H7 (cell line): ENCODE data around the gene GLRA3. TPM values are rescaled to one million over a fixed set of nuclear protein-coding genes. Genes with fewer than 3 reads are reported as not detected.
A peak's percentile ranks its signal among the peaks of the same experiment; 100 is the strongest.

ENCODE experiments used
- DNase-seq: peaks from one replicate; pipeline ENCODE4 v3.0.0; 2012
- H3K27me3 ChIP-seq: 2 replicates; pipeline ENCODE4 v1.6.0; 2011; ENCODE audit warnings: mild to moderate bottlenecking, low read length; ENCODE audit not compliant: control insufficient read depth, insufficient read depth
- H3K36me3 ChIP-seq: replicated peaks from 2 replicates; pipeline ENCODE4 v1.5.1; 2011; ENCODE audit warnings: low read length; ENCODE audit not compliant: control insufficient read depth, insufficient read depth
- H3K4me3 ChIP-seq: 2 replicates; pipeline ENCODE4 v1.5.1; 2011; ENCODE audit warnings: low read depth, mild to moderate bottlenecking, control low read depth, low read length, moderate library complexity; ENCODE audit not compliant: insufficient read depth
- total RNA-seq: library from RNA; depleted of rRNA; stranded (reverse); fragments of >200 nt; shearing (Covaris generic); gene quantifications from 2 replicates; pipeline ENCODE4 v1.2.3, GENCODE V29; 2014

Gene GLRA3
- total RNA-seq, 1 experiment from 2014 or later = 0.28 TPM

GRCh38 chr4:174775366-174775765, 53.7 kb downstream of the GLRA3 start:
- DNase-seq = no peak
- no peaks in the 10 kb centered on the region for H3K27me3 ChIP-seq
- no peaks in the 10 kb centered on the region for H3K36me3 ChIP-seq
- H3K4me3 ChIP-seq = no peak overlapping the region

- no peaks in the 10 kb centered on the region for H3K36me3 ChIP-seq
- DNase-seq = peak; percentile 15
- H3K27me3 ChIP-seq = no peaks in the 10 kb centered on the region
- H3K4me3 ChIP-seq = no peak overlapping the region
Measured at GRCh38 chr4:174764105-174764729, 64.8 kb downstream of the GLRA3 start.

GRCh38 chr4:174763454-174764104, 65.5 kb downstream of the GLRA3 start:
- no peak for DNase-seq

GRCh38 chr4:174761451-174761850, 67.6 kb downstream of the GLRA3 start:
- DNase-seq = no peak
- Histone ChIP-seq H3K4me3 (no peak overlapping the region), H3K36me3 (no peaks in the 10 kb centered on the region)

More at GRCh38 chr4:174763454-174764104, 65.5 kb downstream of the GLRA3 start:
- Histone ChIP-seq H3K4me3 (no peak overlapping the region), H3K36me3 (no peaks in the 10 kb centered on the region), H3K27me3 (no peaks in the 10 kb centered on the region)

DNA sequence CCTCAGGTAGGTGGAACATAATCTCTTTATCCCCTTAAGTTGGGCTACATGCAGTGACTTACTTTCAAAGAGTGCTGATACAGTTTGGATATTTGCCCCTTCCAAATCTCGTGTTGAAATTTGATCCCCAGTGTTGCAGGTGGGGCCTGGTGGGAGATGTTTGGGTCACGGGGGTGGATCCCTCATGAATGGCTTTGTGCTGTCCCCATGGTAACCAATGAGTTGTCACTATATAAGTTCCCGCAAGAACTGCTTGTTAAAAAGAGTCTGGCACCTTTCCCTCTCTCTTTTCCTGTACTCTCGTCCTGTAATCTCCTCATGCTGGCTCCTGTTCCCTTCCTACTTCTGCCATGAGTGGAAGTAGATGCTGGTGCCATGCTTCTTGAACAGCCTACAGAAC, 71.3 kb downstream of the GLRA3 start:
- no peaks in the 10 kb centered on the region for H3K27me3 ChIP-seq
- no peak for DNase-seq
- no peak overlapping the region for H3K4me3 ChIP-seq
- H3K36me3 ChIP-seq = no peaks in the 10 kb centered on the region

More at GRCh38 chr4:174761451-174761850, 67.6 kb downstream of the GLRA3 start:
- H3K27me3 ChIP-seq = no peaks in the 10 kb centered on the region

DNA sequence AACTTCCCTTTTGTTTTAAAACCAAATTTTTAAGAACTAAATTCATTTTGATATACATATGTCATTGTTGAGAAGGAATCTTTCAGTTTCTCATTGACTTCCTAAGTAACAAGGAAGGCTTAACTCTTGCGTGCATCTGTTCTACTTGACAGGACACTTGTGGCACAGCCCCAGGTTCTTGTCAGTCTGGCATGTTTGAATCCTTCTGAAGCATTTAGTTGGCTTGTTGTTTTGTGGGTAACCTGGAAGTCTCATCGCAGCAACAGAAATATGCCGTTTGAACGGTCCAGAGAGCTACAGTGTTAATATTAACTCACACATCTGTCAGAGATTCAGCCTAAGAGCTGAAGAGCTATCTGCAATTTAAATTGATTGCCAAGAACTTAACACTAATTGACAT, 76.0 kb downstream of the GLRA3 start:
- Histone ChIP-seq H3K27me3 (no peaks in the 10 kb centered on the region), H3K4me3 (no peak overlapping the region), H3K36me3 (no peaks in the 10 kb centered on the region)
- no peak for DNase-seq

DNA sequence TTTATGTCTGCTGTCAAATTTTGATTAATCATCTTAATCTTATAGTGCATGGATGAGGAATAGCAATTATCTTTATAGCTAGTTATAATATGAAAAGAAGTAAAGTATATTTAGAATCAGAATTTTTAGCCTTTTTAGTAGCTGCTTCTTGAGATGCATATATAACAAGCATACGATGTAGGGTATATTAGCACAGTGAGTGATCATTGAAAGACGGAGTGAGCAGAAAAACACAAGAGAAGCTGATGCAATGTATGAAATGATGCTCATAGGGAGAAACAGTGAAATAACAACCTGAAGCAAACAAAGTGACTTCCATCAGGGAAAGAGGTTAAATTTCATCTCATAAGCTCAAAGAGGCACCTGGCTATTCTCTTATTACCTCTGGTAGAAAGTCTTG, 77.0 kb downstream of the GLRA3 start:
- no peak for DNase-seq
- H3K4me3 ChIP-seq = no peak overlapping the region
- H3K27me3 ChIP-seq = no peaks in the 10 kb centered on the region
- no peaks in the 10 kb centered on the region for H3K36me3 ChIP-seq

- H3K27me3 ChIP-seq = no peaks in the 10 kb centered on the region
- DNase-seq = no peak
- H3K4me3 ChIP-seq = no peak overlapping the region
- H3K36me3 ChIP-seq = no peaks in the 10 kb centered on the region
Measured at GRCh38 chr4:174749091-174749490, 80.0 kb downstream of the GLRA3 start.

DNA sequence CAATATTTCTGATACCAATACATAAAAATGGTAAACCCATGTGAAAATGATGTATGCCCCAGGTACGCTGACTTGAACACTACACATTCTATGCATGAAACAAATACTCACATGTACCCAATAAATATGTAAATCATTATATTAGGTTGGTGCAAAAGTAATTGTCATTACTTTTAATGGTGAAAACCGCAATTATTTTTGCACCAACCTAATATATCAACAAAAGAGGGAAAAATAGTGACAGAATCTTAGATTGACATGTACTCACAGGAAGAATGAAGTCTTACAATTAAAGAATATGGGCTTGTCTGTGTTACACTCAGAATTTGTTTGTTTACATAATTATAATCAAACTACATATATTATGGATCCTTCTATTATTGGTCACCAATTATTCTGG, 82.3 kb downstream of the GLRA3 start:
- Histone ChIP-seq H3K4me3 (no peak overlapping the region), H3K27me3 (no peaks in the 10 kb centered on the region), H3K36me3 (no peaks in the 10 kb centered on the region)
- DNase-seq = no peak

DNA sequence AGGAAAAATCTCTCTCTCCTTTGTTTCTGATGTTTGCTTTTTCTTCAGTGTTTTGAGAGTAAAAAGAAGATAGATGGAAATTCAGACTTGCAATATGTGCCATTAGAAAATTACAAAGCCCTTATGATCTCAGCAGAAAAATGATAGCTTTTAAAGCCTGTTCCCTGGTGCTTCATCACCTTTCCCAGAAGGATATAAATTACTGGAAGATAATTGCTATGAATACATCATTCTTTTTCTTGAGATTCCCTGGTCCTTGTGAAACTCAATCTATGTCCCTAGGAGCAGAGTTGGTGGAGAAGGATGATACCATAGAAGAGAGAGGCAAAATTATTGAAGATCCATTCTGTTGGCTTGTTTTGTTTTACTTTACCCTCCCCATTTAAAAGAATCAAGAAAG, 86.5 kb downstream of the GLRA3 start:
- Histone ChIP-seq H3K36me3 (no peaks in the 10 kb centered on the region), H3K4me3 (no peak overlapping the region), H3K27me3 (no peaks in the 10 kb centered on the region)
- DNase-seq = no peak

- Histone ChIP-seq H3K36me3 (no peaks in the 10 kb centered on the region), H3K4me3 (no peak overlapping the region), H3K27me3 (no peaks in the 10 kb centered on the region)
- no peak for DNase-seq
Measured at GRCh38 chr4:174739576-174739975, 89.5 kb downstream of the GLRA3 start.

DNA sequence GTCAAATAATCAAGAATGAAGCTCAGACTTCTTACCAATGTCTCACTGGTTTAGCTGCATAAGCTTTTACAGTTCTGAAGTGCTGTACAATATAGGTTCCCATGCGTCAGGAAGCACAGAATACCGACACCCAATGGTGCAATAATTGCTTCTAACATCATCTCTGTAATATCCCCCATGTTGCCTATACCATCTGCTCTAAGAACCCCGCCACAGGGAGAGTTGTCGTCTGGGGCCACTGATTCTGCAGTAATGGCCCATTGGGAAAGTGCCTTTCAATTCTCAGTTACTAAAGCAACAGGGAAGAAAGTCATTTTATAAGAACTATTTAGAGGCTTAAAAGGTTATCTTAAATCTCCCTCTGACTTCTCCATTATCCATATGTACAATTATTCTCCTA, 94.9 kb downstream of the GLRA3 start:
- no peak overlapping the region for H3K4me3 ChIP-seq
- no peak for DNase-seq
- no peaks in the 10 kb centered on the region for H3K27me3 ChIP-seq
- H3K36me3 ChIP-seq = no peaks in the 10 kb centered on the region

DNA sequence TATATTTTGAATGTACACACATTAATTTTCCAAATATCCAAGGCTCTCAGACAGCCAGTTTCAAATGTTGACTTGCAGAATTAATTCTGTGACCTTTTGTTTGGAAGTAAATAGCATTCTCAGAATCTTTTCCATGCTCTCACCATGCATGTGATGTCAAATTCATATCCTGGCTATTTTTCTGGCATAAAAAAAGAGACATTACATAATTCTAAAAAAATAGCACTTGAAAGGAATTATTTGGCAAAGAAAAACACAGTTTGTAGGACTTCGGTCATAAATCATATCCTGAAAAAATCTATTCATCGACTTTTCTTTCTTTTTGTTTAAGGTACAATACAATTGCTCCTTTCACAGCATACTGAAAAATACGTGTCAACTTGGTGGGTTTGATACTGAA, 111.2 kb downstream of the GLRA3 start:
- H3K4me3 ChIP-seq = no peak overlapping the region
- H3K27me3 ChIP-seq = no peaks in the 10 kb centered on the region
- no peak for DNase-seq

DNA sequence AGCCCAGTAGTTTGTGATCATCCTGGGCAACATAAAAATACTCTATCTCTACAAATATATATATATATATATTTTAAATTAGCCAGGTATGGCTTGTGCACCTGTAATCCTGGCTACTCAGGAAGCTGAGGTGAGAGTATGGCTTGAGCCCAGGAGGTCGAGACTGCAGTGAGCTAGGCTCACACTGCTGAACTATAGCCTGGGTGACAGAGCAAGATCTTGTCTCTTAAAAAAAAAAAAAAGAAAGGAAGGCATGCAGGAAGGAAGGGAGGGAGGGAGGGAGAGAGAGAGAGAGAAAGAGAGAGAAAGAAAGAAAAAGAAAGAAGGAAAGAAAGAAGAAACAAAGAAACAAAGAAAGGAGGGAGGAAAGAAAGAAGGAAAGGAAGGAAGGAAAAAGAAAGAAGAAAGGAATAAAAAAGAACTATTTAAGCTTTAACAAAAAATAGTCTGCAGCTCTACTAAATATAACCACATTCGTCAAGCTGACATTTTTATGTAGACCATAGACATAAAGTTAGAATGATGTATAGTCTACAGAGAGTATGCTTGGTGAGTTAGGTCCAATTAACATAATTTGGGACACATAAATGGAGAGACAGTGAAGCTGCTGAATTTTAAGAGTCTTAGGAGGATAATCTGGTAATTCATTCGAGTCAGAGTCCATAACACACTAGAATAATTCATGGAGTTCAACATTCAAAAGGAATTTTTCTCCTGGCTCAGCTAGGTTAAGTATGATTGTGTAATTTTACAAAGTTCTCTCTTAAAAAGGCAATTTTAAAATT, 111.9 kb downstream of the GLRA3 start:
- Histone ChIP-seq H3K36me3 (no peaks in the 10 kb centered on the region), H3K4me3 (no peak overlapping the region), H3K27me3 (no peaks in the 10 kb centered on the region)
- no peak for DNase-seq

More for the DNA sequence above, 111.2 kb downstream of the GLRA3 start:
- H3K36me3 ChIP-seq = no peaks in the 10 kb centered on the region
